GM12801 (cell line): Measurements from ENCODE around the gene KIF5C.

Experiments used
- TF ChIP-seq, protein P1 (sequence below): IDR thresholded peaks from one replicate; pipeline ENCODE4 v1.5.1; 2011; ENCODE audit warnings: control low read depth; ENCODE audit not compliant: insufficient read length; ENCODE audit errors: extremely low read depth

KIF5C gene

DNA sequence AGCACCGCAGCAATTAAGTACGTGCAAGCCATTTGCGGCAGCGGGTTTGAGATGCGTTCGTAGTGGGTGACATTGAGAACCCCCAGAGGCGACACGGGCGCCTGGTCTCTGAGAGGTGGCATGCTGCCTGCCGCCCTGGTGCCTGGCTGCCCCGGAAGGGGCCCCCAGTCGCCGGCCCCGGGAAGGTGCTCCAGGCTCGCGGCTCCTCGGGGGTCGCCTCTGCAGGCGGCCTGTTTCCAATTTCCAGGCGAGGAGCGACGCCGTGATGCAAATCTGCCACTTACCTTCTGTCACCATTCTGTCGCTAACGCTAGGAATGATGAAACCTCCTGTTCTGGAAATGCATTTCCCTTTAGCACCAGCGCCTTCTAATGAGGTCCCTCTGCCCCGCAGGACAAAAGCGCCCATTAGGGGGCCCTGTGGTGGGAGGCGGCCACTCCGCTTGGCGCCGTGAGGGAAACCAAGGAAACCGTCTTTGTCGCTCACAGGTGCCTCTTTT, 13.0 kb downstream of the KIF5C start:
- TF ChIP-seq, protein P1, sequence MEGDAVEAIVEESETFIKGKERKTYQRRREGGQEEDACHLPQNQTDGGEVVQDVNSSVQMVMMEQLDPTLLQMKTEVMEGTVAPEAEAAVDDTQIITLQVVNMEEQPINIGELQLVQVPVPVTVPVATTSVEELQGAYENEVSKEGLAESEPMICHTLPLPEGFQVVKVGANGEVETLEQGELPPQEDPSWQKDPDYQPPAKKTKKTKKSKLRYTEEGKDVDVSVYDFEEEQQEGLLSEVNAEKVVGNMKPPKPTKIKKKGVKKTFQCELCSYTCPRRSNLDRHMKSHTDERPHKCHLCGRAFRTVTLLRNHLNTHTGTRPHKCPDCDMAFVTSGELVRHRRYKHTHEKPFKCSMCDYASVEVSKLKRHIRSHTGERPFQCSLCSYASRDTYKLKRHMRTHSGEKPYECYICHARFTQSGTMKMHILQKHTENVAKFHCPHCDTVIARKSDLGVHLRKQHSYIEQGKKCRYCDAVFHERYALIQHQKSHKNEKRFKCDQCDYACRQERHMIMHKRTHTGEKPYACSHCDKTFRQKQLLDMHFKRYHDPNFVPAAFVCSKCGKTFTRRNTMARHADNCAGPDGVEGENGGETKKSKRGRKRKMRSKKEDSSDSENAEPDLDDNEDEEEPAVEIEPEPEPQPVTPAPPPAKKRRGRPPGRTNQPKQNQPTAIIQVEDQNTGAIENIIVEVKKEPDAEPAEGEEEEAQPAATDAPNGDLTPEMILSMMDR, result no peak

GRCh38 chr2:148888986-148889385, 14.0 kb downstream of the KIF5C start:
- TF ChIP-seq, protein P1, result no peak

DNA sequence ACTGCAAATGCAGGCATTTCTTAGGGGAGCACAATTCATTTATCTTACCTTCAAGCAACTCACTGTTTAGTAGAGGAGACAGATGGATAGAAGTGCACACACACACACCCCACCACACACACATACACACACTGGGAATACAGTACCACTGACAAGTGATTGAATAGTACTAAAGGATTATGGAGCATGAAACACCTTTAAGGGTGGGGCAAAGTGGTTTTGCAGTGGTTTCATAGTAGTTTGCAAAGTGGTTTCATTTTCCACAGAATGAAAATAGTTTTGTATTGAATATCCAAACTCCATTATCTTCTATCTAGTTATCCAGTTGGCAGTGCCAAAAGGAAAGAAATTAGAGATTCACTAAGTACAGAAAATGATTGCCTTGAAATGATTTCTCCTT, 18.9 kb downstream of the KIF5C start:
- TF ChIP-seq, protein P1, result no peak

DNA sequence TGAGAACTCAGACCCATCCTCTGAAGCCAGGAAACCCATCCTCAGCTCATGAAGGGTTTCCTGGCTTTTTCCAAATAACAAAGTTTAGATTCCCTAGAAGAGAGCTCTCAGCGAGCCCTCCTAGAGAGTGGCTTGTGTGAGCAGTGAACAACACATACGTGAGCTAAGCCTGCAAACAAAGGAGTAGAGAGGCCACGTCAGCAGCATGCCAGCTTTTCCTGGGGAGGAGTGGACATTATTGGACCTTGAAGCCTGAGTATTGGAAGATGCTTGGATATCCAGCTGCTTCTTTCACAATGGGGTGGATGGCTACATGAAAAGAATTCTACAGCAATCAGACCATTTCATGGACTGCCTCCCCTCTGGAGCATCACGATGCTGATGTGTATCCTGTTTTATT, 21.1 kb downstream of the KIF5C start:
- TF ChIP-seq, protein P1, result no peak

DNA sequence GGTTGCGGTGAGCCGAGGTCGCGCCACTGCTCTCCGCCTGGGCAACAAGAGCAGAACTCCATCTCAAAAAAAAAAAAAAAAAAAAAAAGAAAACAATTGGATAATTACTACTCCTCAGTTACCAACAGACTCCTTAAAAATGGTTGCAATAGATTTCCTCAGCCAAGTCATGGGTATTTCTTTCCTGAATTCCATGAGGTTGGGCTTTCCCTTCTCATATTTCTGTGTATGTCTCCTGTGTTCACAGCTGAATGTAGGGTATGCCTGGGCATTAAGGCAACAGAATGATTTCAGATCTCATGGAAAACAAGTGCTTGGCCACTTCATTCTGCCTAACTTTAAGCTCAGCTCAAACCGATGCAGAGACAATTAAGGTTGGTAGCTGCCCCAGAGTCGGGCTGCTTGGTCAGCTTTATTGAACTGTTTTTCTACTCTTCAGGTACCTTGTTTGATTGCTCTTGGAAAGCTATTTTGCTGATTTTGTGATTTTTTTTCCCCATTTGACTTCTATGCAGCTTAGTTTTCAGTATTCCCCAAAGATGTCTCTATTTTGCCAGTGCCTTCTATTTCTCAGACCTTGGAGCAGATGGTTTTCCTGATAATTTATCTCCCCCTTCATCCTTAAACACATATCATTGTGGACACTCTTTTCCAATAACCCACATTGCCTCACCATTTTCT, 24.8 kb downstream of the KIF5C start:
- TF ChIP-seq, protein P1, result no peak

GRCh38 chr2:148900350-148900837, 25.4 kb downstream of the KIF5C start:
- TF ChIP-seq, protein P1, result no peak

DNA sequence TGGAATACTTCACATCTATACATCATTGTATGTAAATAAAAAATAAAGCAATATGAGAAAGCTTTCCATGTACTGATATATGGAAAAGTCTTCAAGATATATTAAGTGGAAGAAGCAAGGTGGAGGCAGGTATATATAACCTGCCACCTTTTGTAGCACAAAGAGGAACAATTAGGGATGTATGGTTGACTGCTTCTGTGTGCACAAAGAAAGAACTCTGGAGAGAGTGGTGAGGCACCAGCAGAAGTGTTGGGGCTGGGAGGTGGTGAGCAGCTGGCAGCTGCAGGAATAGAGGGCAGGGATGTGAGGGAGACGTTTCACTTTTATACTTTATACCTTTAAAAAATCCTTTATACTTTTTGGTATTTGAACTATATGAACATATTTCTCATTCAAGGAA, 26.1 kb downstream of the KIF5C start:
- TF ChIP-seq, protein P1, result no peak
